ENCODE results near the gene SMYD3. TPM values are rescaled to one million over a fixed set of nuclear protein-coding genes. Genes with fewer than 3 reads are reported as not detected.

SMYD3 gene
- 20.6 and 29.2 TPM in 2 replicates for total RNA-seq

- H3K4me3 ChIP-seq (ENCODE audit: low read depth, low read length) = peak within 1 kb of the TSS; percentile 82
- TF ChIP-seq, protein P1, sequence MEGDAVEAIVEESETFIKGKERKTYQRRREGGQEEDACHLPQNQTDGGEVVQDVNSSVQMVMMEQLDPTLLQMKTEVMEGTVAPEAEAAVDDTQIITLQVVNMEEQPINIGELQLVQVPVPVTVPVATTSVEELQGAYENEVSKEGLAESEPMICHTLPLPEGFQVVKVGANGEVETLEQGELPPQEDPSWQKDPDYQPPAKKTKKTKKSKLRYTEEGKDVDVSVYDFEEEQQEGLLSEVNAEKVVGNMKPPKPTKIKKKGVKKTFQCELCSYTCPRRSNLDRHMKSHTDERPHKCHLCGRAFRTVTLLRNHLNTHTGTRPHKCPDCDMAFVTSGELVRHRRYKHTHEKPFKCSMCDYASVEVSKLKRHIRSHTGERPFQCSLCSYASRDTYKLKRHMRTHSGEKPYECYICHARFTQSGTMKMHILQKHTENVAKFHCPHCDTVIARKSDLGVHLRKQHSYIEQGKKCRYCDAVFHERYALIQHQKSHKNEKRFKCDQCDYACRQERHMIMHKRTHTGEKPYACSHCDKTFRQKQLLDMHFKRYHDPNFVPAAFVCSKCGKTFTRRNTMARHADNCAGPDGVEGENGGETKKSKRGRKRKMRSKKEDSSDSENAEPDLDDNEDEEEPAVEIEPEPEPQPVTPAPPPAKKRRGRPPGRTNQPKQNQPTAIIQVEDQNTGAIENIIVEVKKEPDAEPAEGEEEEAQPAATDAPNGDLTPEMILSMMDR (IDR thresholded peaks at IDR 0.05; ENCODE audit: insufficient read depth, low read length, poor library complexity, severe bottlenecking) = no peak
- DNase-seq (ENCODE audit: low read depth) = peak; percentile 29
- no peaks in the 10 kb centered on the region for H3K36me3 ChIP-seq (ENCODE audit: control insufficient read depth, insufficient read depth, low read length)
- H3K27me3 ChIP-seq (ENCODE audit: control insufficient read depth, insufficient read depth, low read length) = no peaks in the 10 kb centered on the region
Measured at GRCh38 chr1:246506674-246507481, at the start of gene SMYD3. TSS of gene SMYD3 (minus strand) at chr1:246507279.

DNA sequence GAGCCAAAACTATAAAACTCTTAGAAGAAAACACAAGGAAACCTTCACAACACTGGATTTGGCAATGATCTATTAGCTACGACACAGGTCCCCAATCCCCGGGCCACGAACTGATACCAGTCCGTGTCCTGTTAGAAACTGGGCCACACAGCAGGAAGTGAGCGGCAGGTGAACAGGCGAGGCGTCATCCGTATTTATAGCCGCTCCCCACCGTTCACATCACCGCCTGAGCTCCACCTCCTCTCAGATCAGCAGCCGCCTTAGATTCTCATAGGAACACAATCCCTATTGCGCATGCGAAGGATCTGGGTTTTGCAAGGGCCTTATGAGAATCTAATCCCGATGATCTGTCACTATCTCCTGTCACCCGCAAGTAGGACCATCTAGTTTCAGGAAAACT lies 47.1 kb upstream of the SMYD3 start:
- H3K36me3 ChIP-seq (ENCODE audit: control insufficient read depth, insufficient read depth, low read length) = peaks cover 1% of the 10 kb centered on the region
- TF ChIP-seq, protein P1 (IDR thresholded peaks at IDR 0.05; ENCODE audit: insufficient read depth, low read length, poor library complexity, severe bottlenecking) = no peak
- H3K27me3 ChIP-seq (ENCODE audit: control insufficient read depth, insufficient read depth, low read length) = no peaks in the 10 kb centered on the region
- no peak for DNase-seq (ENCODE audit: low read depth)
- no peak overlapping the region for H3K4me3 ChIP-seq (ENCODE audit: low read depth, low read length)

DNA sequence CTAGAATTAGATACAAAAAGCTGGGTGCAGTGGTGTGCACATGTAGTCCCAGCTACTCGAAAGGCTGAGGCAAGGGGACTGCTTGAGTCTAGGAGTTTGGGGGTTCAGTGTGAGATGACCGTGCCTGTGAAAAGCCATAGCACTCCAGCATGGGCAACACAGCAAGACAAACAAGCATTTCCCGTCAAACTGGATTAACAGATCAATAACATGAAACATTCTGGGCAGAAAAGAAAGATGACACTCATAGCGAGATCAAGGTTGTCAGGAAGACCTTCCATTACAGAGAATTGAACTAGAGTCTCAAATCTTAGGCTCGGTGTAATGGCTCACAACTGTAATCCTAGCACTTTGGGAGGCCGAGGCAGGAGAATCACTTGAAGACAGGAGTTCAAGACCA lies 45.0 kb upstream of the SMYD3 start:
- TF ChIP-seq, protein P1 (IDR thresholded peaks at IDR 0.05; ENCODE audit: insufficient read depth, low read length, poor library complexity, severe bottlenecking) = no peak
- no peak for DNase-seq (ENCODE audit: low read depth)
- Histone ChIP-seq H3K27me3 (ENCODE audit: control insufficient read depth, insufficient read depth, low read length) (no peaks in the 10 kb centered on the region), H3K36me3 (ENCODE audit: control insufficient read depth, insufficient read depth, low read length) (peaks cover 1% of the 10 kb centered on the region), H3K4me3 (ENCODE audit: low read depth, low read length) (no peak overlapping the region)

- TF ChIP-seq, protein P1 (IDR thresholded peaks at IDR 0.05; ENCODE audit: insufficient read depth, low read length, poor library complexity, severe bottlenecking) = no peak
- DNase-seq (ENCODE audit: low read depth) = no peak
- Histone ChIP-seq H3K27me3 (ENCODE audit: control insufficient read depth, insufficient read depth, low read length) (no peaks in the 10 kb centered on the region), H3K36me3 (ENCODE audit: control insufficient read depth, insufficient read depth, low read length) (peaks cover 1% of the 10 kb centered on the region), H3K4me3 (ENCODE audit: low read depth, low read length) (no peak overlapping the region)
Measured at GRCh38 chr1:246550402-246550801, 43.3 kb upstream of the SMYD3 start.

GRCh38 chr1:246549665-246550064 lies 42.6 kb upstream of the SMYD3 start:
- no peak for DNase-seq (ENCODE audit: low read depth)
- Histone ChIP-seq H3K27me3 (ENCODE audit: control insufficient read depth, insufficient read depth, low read length) (no peaks in the 10 kb centered on the region), H3K4me3 (ENCODE audit: low read depth, low read length) (no peak overlapping the region), H3K36me3 (ENCODE audit: control insufficient read depth, insufficient read depth, low read length) (peaks cover 1% of the 10 kb centered on the region)
- TF ChIP-seq, protein P1 (IDR thresholded peaks at IDR 0.05; ENCODE audit: insufficient read depth, low read length, poor library complexity, severe bottlenecking) = no peak

GRCh38 chr1:246544001-246544400 lies 36.9 kb upstream of the SMYD3 start:
- TF ChIP-seq, protein P1 (IDR thresholded peaks at IDR 0.05; ENCODE audit: insufficient read depth, low read length, poor library complexity, severe bottlenecking) = no peak
- Histone ChIP-seq H3K36me3 (ENCODE audit: control insufficient read depth, insufficient read depth, low read length) (no peaks in the 10 kb centered on the region), H3K4me3 (ENCODE audit: low read depth, low read length) (no peak overlapping the region), H3K27me3 (ENCODE audit: control insufficient read depth, insufficient read depth, low read length) (no peaks in the 10 kb centered on the region)
- no peak for DNase-seq (ENCODE audit: low read depth)

Measured in kidney epithelial cell (primary cell).